Activated CD4-positive, CD25-positive, alpha-beta regulatory T cell treated with anti-CD3 and anti-CD28 coated beads, Interleukin-2, amount 50 U/mL, for 16 hours (primary cell): ENCODE measurements around the gene ZNF134.

Experiments used
- DNase-seq: peaks from one replicate; pipeline ENCODE4 v3.0.0-alpha.2; 2020; ENCODE audit warnings: low read depth, low spot score

ZNF134 gene

DNA sequence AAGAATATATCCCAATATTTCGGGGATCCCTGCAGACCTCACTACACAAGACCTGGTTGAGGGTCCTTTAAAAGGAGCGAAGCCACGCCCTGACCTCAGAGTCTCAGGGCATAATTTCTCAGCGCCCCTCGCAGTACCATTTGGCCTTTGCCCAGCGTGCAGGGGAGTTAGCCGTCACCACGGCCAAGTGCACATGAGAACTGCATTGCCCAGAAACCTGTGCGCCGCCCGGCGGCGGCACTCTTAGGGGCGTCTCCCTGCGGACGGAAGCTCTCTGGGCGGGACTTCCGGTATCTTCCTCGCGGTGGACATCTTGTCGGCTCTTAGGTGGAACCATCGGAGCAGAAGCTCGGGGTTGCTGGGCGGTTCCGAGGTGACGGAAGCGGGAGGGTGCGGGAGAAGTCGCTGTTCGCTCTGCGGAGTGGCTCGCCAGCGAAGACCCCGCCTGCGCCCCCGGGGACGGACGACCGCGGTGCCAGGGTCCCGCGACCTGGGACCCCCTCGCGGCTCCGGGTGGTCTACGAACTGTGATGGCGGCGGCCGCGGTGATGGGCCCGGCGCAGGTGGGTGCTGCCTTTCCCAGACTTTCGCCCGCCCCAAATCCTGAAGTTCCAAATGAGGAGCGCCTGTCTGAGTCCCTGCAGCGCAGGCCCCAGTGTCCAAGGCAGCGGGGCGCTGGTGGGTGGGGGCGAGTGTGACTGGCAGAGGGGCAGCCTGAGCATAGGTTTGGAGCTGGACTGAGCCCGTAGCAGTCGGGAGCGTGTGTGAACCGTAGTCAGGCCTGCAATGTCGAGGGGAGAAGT is at the start of gene ZNF134:
ZNF134 (plus strand) TSS at position 302 of the 803 bp plus-strand sequence. CDS start 5,227 bp downstream, outside the sequence.
- DNase-seq, result peak; percentile 76

DNA sequence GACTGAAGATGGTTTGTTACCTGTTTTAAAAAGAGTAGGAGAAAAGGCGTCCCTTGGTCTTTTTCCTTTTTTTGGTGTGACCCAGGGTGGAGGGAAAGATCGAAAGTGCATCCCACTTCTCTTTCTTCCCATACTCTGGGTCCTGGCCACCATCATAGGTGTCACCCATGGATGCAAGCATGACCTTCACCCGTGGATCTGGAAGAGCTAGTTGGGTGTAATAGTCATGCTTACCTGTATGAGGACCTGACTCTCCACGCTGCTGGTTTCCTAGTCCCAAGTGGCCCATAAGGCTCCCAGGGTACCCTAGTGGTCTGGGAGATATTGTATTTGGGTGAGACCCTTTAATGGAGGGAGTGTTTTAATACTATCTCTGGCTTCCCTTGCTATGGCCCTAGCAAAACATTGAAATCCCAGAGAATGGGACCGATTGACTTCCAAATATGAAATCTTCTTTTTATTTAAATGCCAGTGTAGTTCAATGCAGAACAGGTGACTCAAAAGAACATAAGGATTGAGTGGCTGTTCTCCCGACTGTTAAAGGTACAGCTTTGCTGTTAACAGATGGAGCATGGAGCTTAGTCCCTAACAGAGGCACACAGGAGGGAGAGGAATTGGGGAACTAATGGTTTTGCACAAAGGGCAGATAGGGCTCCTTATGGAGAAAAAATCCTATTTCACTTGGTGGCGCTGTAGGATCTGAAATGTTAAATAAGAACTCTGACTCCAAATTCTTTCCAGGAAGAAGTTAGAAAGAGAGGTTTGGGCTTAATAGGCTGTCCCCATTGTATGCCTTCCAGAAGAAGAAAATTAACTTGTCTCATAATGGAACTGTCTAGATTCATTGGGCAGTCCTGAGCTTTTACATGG is 47.4 kb upstream of the ZNF134 start:
- DNase-seq, result no peak

DNA sequence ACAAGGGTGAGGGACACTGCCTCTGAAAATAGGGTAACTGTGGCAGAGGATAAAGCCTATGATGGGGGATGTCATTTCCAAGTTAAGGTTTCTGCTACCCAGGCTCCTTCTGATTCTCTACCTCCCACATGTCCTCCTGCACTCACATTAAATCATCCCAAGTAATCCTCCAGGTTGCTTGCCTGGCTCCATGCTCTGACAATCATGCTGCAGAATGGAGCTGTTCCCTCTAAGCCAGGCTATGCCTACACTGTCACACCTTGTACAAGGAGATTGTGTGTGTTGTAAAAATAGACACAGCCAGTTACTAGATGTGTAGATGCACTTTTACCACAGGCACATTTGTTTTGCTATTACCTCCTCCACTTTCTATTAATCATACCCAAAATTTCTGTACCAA is 43.3 kb upstream of the ZNF134 start:
- no peak for DNase-seq

DNA sequence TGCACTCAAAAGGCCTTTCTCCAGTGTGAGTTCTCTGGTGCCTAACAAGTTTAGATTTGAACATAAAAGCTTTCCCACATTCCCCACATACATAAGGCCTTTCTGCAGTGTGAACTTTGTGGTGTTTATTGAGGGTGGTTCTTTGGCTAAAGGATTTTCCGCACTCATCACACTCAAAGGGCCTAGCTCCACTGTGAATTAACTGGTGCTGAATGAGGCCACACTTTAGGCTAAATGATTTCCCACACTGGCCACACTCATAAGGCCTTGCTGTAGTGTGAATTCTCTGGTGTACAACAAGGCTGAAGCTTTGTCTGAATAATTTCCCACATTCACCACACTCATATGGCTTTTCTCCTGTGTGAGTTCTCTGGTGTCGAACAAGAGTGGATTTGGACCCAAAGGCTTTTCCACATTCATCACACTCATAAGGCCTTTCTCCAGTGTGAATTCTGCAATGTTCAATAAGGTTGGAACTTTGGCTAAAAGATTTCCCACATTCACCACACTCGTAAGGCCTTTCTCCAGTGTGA is 41.6 kb upstream of the ZNF134 start:
- no peak for DNase-seq

DNA sequence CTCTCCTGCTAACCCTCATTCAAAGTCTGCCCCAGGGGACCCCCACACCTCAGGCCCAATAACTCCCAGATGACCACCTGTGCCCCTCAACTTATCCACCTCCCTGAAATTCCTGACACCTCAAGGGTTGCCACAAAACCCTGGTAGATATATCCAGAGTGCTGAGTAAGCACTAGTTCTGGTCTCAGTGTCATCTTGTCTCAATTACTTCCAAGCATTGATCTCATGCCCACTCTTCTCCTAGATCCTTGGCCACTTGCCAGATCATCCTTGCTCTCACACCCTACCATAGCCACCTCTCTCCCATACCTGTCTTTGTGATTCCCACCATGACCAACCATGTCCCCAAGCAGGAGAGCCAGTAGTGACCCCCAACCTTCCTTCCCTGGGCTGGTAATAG is 37.4 kb upstream of the ZNF134 start:
- no peak for DNase-seq

DNA sequence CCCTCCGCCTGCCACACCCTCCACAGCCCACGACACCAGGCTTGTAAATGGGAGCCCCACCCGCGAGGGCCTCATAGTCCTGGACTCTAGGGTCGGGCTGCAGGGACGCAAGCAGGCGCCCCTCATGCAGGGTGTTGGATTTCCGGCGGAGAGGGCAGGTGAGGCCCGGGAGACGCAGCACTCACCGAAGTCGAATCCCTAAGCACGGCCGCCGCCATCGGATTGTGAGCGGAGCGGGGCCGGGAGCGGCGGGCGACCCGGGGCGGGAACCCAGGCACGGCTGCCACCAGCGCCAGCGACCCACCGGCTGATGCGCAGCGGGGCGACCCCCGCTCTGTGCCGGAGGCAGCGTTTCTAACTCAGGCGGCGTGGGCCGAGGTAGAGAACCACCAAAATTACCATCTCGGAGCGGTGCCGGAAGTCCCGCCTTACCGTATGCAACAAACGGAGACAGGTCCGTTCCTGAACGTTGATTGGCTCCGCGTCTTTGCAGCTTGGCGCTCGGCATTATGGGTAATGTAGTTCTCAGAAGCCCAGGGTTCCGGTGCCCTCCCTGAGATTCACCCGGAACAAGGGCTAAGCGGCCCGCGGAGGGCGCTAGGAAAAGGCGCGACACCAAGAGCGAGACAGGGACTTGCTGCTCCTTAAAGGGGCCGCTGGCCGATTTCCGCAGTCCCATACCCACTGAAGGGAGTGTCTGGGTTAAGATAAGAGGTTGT is 35.4 kb upstream of the ZNF134 start, which contains the start of gene ZNF416:
ZNF416 (minus strand) TSS at position 425 of the 719 bp plus-strand sequence; CDS start at position 218, 207 bp downstream.
- peak; percentile 93 for DNase-seq

DNA sequence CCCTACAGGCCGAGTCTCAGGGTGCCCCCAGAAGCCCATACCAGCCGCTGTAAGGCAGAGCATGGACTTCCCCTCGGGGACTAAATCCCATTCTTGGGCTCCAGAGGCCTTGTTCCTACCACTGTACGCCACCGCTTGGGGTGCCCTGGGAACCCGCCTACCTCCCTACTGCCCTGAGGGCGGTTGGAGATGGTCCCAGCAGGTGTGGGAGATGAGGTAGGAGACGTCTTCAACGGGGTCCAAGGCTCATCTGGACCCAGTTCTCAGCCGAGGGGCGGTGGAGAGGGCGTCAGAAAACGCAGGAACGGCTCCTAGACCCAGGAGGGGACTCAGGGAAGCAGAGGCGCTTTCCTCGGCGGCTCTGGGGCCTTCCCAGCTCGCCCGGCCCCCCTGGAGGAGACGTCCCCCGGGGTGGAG is 30.9 kb upstream of the ZNF134 start:
- no peak for DNase-seq

DNA sequence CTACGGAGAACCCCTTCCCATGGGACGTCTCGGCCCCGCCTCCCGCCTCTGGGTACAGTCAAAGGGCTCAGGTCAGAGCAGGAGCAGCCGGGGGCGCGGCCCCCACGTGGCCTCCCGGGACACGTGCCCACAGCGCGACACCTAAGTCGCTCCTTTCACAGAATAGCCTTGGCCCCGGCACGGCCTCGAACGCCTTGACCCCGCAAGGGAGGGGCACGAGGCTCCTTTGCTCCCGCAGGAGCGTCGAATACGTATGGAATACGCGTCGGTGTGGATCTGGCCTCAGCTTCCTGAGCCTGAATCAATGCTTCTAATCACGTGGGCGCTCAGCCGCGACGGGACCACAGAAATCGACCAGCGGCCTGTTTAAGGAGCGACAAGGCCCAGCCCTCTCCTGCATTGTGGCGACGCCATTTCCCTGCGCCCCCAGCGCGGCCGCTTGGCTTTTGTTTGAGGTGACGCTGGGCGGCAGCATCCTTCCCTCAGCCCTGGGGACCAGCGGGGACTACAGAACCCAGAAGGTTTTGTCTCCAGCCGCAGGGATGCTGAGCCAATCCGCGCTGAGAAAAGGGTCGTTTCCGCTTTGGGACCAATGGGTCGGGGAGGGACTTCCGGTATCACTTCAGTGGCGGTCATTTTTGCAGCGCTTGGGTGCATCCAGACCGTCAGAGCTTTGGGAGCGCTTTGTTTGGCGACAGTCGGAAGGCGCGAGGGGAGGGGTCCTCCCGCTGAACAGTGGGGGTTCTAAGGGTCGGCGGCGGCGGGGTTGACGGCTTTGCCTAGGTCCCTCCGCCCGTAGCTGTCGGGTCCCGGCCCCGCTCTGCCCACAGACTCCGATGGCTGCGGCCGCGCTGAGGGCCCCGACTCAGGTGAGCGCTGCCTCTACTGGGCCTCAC is 30.3 kb upstream of the ZNF134 start, which contains the start of gene ZIK1:
ZIK1 (plus strand) TSS at position 625 of the 896 bp plus-strand sequence; CDS start at position 837, 212 bp downstream.
- peak; percentile 72 for DNase-seq

DNA sequence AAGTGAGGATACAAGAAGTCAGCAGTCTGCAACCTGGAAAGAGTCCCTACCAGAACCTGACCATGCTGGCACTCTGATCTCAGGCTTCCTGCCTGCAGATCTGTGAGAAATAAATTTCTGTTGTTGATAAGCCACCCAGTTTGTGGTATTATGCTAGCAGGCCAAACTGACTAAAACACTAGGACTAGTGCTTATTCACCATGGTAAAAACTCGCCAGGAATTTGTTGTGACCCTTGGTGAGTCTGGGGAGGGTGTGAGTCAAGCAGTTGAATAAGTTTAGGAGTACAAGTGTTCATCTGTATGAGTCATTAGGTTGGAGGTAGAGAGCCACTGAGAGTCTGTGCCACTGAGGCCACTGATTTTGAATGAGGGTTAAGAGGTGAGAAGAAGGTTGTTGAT is 26.5 kb upstream of the ZNF134 start:
- DNase-seq, result no peak

DNA sequence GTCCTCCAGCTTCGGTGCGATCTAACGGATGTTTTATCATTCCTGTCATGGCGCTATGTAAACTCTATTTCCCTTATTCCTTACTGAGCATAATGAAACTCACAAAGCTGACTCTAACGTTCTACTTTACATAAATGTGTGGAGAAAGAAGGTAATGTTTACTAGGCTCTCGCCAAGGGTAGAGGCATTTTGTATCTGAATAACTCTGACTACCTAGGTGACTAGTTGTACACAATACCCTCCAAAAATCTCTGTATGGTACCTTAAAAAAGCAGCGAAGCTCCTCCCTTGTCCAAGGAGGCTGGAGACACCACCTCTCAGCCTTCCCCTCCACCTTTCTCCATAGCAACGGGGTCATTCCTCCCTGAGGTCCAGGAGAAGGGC is 14.7 kb upstream of the ZNF134 start:
- no peak for DNase-seq

DNA sequence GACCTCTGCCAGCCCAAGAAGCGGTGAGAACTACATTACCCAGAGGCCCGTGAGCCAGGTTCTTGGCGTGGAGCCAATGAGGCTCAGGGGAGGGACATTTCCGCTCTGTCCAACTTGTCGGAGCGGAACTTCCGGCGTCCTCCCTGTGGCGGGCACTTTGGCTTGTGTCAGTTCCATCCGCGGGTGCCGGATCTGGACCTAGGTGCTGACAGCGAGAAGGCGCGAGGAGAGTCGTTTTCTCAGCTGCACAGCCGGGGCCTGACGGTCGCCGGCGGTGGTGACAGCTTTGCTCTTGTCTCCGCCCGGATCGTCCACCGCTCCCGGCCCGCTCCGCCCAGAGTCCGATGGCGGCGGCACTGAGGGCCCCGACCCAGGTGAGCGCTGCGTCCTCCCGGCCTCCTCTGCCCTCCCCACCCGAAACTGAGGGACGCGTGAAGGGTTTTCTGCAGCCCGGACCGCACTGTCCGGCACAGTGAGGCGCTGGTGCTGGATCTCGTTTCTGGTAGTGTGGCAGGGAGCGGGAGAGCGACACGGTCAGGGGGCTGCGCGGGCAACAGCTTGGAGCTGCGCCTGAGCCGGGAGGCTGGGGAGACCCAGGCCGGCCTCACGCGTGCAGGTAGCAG is 14.2 kb upstream of the ZNF134 start, which contains the start of gene ZNF530:
ZNF530 (plus strand) TSS at position 125 of the 623 bp plus-strand sequence. CDS start 4,461 bp downstream, outside the sequence.
- peak; percentile 67 for DNase-seq

DNA sequence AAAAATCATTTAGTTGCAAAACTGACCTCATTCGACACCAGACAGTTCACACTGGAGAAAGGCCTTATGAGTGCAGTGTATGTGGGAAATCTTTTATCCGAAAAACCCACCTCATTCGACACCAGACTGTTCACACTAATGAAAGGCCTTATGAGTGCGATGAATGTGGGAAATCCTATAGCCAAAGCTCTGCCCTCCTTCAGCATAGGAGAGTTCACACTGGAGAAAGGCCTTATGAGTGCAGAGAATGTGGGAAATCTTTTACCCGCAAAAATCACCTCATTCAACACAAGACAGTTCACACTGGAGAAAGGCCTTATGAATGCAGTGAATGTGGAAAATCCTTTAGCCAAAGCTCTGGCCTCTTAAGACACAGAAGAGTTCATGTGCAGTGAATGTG is 7.1 kb upstream of the ZNF134 start:
- no peak for DNase-seq

DNA sequence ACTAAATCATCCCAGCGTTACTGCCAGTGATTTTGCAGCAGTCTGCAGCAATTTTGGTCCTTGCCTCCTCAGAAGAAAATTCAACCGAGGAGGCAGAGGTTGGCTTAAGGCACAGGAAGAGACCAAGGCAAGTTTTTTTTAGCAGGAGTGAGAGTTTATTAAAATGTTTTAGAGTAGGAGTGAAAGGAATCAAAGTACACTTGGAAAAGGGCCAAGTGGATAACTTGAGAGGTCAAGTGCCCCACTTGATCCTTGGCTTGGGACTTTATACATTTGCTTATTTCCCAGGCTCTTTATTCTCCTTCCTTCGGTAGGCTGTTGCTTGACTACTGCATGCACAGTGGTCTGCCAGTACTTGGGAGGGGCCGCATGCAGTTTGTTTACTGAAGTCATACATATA is 2.9 kb upstream of the ZNF134 start:
- no peak for DNase-seq

DNA sequence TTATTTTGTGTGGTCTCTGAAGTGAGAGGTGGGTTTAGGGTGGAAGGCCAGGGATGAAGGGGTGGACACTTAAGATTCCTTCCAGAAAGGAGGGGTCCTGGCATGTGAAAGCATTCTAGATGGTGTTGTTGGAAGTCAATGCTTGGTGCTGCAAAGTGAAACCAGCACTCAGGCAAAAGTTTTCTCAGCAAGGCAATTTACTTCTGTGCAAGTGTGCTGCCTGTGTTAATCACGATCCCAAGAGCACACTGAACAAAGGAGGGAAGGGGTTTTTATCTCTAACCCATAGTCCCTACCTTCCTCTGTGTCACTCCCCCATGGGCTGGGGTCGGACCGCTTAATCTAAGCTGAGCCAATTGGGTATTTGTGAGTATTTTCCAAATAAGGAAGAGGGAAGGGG is 1.3 kb downstream of the ZNF134 start:
- DNase-seq, result no peak

DNA sequence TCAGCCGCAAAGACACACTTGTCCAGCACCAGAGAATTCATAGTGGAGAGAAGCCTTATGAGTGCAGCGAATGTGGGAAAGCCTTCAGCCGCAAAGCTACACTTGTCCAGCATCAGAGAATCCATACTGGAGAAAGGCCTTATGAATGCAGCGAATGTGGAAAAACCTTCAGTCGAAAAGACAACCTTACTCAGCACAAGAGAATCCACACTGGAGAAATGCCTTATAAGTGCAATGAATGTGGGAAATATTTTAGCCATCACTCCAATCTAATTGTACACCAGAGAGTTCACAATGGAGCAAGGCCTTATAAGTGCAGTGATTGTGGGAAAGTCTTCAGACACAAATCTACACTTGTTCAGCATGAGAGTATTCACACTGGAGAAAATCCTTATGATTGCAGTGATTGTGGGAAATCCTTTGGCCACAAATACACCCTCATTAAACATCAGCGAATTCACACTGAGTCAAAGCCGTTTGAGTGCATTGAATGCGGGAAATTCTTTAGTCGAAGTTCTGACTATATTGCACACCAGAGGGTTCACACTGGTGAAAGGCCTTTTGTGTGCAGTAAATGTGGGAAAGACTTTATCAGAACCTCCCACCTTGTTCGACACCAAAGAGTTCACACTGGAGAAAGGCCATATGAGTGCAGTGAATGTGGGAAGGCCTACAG is 6.8 kb downstream of the ZNF134 start:
- no peak for DNase-seq

DNA sequence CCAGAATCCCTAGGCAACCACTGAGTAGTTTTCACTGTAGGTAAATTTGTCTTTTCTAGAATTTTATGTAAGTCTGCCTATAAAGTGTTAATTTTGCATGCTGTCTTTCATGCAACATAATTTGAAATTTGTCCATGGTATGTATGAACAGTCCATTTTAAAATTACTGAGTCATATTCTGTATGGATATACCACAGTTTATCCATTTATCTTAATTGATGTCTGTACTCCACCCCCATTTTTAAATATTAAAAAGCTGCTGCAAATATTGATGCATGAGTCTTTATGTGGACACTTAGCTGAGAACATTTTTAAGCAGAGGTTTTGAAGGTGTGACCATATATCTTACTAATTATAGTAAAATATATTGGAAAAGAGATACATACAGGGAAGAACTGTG is 9.0 kb downstream of the ZNF134 start:
- DNase-seq, result no peak

DNA sequence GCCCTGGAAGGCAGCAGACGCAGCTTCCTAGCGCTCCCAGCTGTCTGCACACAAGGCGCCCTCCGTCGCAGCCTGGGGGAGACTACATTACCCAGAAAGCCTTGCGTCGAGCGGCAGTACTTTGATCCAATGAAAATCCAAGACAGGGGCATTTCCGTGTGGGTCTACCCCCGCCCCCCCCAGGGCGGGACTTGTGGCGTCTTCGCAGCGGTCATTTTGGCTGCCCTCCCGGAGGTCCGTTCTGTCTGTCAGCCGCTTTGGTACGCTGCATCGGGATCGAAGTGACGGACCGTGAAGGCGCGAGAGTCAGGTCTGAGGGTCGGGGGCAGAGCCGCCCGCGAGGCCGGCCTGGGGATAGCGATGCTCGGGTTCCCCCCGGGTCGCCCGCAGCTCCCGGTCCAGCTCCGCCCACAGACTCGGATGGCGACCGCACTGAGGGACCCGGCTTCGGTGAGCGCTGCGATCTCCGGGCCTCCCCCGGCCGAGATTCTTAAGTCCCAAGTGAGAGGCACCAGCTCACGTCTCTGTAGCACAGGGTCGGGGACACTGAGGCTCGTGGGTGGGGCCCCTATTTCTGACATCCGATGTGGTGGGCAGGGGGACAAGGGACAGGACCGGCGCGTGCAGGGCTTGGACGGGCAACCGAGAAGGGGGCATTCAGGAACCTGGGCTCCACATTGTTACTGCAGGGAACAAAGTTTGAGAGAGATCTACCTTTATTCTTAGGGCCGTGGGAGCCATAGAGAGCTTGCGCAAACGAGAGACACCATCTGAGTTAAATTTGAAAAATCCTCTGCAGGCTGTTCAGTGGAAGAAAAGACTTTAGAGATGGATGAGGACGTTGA is 19.2 kb downstream of the ZNF134 start, which contains the start of gene ZNF211:
ZNF211 (plus strand) TSS at position 182 of the 845 bp plus-strand sequence; CDS start at position 361, 179 bp downstream.
- peak; percentile 80 for DNase-seq

DNA sequence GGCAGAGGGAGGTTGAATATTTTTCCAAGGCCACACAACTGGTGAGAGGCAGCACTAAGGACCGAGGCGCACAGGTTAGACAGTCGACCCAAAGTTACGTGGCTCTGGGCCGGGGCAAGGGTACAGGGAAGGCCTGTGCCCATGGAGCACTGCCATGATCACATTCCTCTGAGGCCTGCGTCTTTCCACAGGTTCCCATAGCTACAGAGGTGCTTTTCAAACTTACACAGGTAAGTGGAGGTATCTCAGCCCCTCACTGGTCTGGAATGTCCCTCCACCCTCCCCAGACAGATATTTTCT is 19.7 kb downstream of the ZNF134 start:
- no peak for DNase-seq
